RWPE1 (cell line): ENCODE measurements around the gene ATP1A4.

Experiments
- CTCF ChIA-PET: fragments of 350-600 bp; sonication (Branson Sonifier 250); formaldehyde crosslinking; extraction: SDS; loops from one replicate; lab custom pipeline; 2021; lab: Yijun Ruan, JAX
- POLR2A ChIA-PET: fragments of 400-600 bp; formaldehyde crosslinking; extraction: SDS; loops from one replicate; lab custom pipeline; 2020; ENCODE audit warnings: antibody characterized with exemption; ENCODE audit not compliant: low non-redundant PET; lab: Yijun Ruan, JAX
- DNase-seq: peaks from one replicate; pipeline ENCODE4 v3.0.0; 2012; ENCODE audit warnings: low spot score
- H3K27ac ChIP-seq: fragments of 450-650 bp; 2 replicates; pipeline ENCODE4 v1.5.1; 2017
- CTCF ChIP-seq: fragments of 450-650 bp; conservative IDR thresholded peaks from 2 replicates; pipeline ENCODE4 v1.5.1; 2017; ENCODE audit warnings: low read depth, mild to moderate bottlenecking

ATP1A4 gene

GRCh38 chr1:160115545-160116282 lies 35.7 kb upstream of the ATP1A4 start, which contains the start of gene ATP1A2:
ATP1A2 (plus strand) TSS chr1:160115759; CDS start chr1:160115862, 103 bp downstream.
- no peak for TF ChIP-seq CTCF
- no peak within 1 kb of the TSS for H3K27ac ChIP-seq
- CTCF ChIA-PET = no interaction called here
- POLR2A ChIA-PET = no interaction called here
- no peak for DNase-seq

- no peak overlapping the region for H3K27ac ChIP-seq
- no peak for TF ChIP-seq CTCF
- ChIA-PET CTCF (interaction anchor here (0.7 to 1.5 kb wide), 3 partner anchors 15 to 486 kb away, joined by 3 to 4 read pairs (median 3); no protein-coding TSS in a partner anchor), POLR2A (no interaction called here)
- DNase-seq = peak; percentile 56
These were observed 34.9 kb upstream of the ATP1A4 start for GRCh38 chr1:160116283-160117147.

- no peak for DNase-seq
- CTCF ChIA-PET = interaction anchor here (0.5 to 1.5 kb wide), 4 partner anchors 16 to 487 kb away, joined by 3 to 4 read pairs (median 3); no protein-coding TSS in a partner anchor
- TF ChIP-seq CTCF = no peak
- H3K27ac ChIP-seq = no peak overlapping the region
- POLR2A ChIA-PET = no interaction called here
These were observed 34.1 kb upstream of the ATP1A4 start for GRCh38 chr1:160117300-160117699.

- no peak for DNase-seq
- no peak for TF ChIP-seq CTCF
- no peak overlapping the region for H3K27ac ChIP-seq
- ChIA-PET POLR2A (no interaction called here), CTCF (interaction anchor here (0.5 to 1.5 kb wide), 4 partner anchors 17 to 137 kb away, joined by 3 to 4 read pairs (median 3); no protein-coding TSS in a partner anchor)
These were observed 33.7 kb upstream of the ATP1A4 start for GRCh38 chr1:160117709-160118183.

GRCh38 chr1:160118928-160119327 lies 32.5 kb upstream of the ATP1A4 start:
- POLR2A ChIA-PET = no interaction called here
- H3K27ac ChIP-seq = no peak overlapping the region
- no peak for DNase-seq
- no peak for TF ChIP-seq CTCF
- CTCF ChIA-PET = no interaction called here

GRCh38 chr1:160120797-160121196 lies 30.6 kb upstream of the ATP1A4 start:
- TF ChIP-seq CTCF = no peak
- POLR2A ChIA-PET = interaction anchor here (0.5 kb wide), 1 partner anchor 108 kb away, joined by 8 read pairs; no protein-coding TSS in a partner anchor
- no peak for DNase-seq
- CTCF ChIA-PET = no interaction called here
- H3K27ac ChIP-seq = no peak overlapping the region
